Spleen (tissue), 7 donors: Measurements from ENCODE around the gene CACNA1C.

Source experiments
- CTCF ChIP-seq, 11 experiments: fragments of 200-600 bp in 7 of 11; fragments of 450-650 bp in 4 of 11; sonication (generic) in 4 of 11; IDR thresholded peaks in 8 of 11; conservative IDR thresholded peaks in 3 of 11; 1 replicate in 7 of 11; 2 replicates in 4 of 11; pipeline versions ENCODE4 v1.4.0 to v1.8.0; 2016 to 2021; ENCODE audit warnings: antibody characterized with exemption in 11 of 11, inconsistent platforms in 4 of 11, mild to moderate bottlenecking in 1 of 11
- POLR2A ChIP-seq, 3 donors: fragments of 450-650 bp; IDR thresholded peaks; one replicate each; pipeline ENCODE4 v1.5.1; 2017; ENCODE audit warnings: antibody characterized with exemption in 3 of 3, mild to moderate bottlenecking in 1 of 3
- POLR2AphosphoS5 ChIP-seq, 3 donors: sonication (generic); formaldehyde crosslinking; IDR thresholded peaks; one replicate each; pipeline ENCODE4 v1.5.1; 2017; ENCODE audit warnings: antibody characterized with exemption in 3 of 3
- donor health status: DM: no; HTN: no; CAD: no; lungs with moderate emphysema.
- donor health status: DM: no; HTN: no; CAD: no.
- donor health status: DM: no; HTN: no; CAD: no.

GRCh38 chr12:2324387-2324786 lies 271.6 kb downstream of the CACNA1C start:
- no peak for TF ChIP-seq CTCF (IDR thresholded peaks at IDR 0.05 in 8 of 11, conservative IDR thresholded peaks at IDR 0.05 in 3 of 11)
- TF ChIP-seq POLR2A (IDR thresholded peaks at IDR 0.05), result no peak
- no peak for TF ChIP-seq POLR2AphosphoS5 (IDR thresholded peaks at IDR 0.05)
